HG02840 (cell line): Measurements from ENCODE around the gene WNT3.

Experiments
- ATAC-seq: cut with Tn5 transposase; IDR thresholded peaks from one replicate; pipeline ENCODE4 v1.9.1; 2021; ENCODE audit warnings: mild to moderate bottlenecking, moderate library complexity, moderate number of reproducible peaks; ENCODE audit not compliant: unreplicated experiment, low FRiP score

The WNT3 gene

DNA sequence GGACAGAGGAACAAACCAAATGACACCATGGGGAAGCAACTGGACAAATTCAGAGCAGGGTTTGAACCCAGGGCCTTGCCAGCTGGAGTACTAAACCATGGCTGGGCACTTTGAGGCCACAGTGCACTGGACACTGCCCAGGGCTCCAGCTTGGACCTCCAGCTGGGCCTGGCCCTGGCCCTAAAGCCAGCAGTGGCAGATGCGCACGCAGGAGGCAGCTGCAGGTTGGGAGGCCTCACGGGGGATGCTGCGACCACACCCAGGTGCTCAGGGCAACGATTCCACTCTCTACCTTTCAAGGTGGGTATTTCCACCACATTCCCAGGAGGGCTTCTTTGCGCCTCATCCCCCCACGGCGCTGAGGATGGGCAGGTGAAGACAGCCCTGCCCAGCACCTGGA, 28.9 kb downstream of the WNT3 start:
- ATAC-seq = no peak

DNA sequence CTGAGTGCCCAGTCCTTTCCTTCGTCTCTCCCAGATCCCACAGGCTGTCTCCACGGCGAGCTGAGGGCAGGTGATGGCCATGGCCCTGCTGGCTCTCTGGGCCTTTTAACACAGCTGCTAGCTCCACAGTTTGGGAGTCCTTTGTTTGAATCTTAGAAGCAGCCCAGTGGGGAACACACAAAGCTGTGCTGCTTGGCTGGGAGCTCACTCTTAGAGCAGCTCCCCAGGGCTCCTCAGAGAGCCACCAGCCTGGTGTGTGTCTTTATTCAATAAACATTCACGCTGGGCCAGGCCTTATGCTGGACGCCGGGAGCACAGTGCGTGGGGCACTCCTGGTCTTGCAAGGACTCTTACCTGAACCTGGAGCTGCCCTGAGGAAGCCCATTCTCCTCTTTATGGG, 29.7 kb downstream of the WNT3 start:
- no peak for ATAC-seq

DNA sequence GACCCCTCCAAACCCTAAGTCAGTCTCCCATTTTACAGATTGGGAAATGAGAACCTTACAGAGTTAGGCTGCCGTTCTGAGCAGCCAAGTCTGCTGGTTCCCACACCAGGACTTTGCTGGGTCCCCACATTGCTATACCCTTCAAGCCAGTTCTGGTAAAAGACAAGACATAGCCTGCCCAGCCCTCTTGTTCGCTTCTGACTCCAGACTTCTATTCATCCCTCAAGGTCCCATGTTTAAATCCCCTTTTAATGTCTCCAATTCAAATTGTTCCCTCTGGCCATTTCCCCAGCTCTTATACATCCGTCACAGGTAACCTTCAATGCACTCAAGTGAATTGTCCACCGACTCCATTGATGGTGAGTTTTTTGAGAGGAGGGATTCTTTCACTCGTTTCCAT, 30.2 kb downstream of the WNT3 start:
- no peak for ATAC-seq

DNA sequence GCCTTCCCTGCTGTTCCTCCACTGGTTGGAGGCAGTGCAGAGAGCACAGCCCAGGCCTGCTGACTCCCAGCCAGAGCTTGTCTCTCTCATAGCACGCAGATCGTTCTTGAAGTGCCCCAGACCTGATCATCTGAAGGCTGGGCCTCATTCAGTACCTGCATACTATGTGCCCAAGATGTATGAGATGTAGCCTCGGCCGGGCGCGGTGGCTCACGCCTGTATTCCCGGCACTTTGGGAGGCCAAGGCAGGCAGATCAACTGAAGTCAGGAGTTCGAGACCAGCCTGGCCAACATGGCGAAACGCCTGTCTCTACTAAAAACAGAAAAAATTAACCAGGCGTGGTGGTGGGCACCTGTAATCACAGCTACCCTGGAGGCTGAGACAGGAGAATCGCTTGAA, 31.0 kb downstream of the WNT3 start:
- ATAC-seq = no peak

DNA sequence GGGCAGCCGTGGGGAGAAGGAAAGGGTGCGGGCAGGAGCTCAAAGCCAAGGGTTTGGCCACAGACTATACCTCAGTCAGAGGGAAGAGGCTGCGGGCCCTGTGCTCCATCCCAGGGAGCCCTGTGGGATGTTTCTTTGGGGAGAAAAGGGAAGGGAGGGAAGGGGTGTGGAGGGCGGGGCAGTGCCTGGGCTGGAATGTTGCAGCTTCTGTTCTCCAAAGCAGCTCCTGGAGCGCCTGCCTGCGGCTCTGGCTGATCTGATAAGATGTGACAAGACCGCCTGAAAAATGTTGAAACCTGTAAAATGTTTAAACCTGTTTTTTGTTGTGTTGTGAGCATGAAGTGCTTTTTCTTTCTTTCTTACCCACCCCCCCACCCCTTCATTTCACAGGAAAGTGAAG, 32.8 kb downstream of the WNT3 start:
- ATAC-seq = no peak

DNA sequence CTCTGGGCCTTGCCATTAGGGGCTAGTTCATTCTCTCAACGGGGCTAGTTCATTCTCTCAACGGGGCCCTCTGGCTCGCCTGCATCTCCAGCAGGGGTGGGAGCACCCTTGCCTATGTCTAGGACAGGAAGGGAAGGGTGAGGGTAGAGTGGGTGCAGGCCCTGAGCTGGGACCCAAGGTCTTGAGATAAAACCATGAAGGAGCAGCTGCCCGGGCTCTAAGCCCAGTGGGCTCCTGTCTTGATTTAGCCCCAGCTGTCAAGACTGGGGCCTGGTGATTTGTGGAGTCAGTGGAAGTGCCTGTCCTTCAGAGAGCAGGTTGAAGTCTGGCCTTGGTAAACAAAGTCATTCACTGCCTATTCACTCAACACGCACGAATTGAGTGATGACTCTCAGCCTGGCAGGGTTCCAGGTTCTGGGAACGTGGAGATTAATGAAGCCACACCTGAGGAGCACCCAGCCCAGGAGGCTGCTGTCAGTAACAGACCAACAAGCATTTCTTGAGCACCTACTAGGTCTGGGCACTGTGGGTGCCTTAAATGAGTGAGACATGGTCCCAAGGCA, 35.4 kb downstream of the WNT3 start:
- ATAC-seq = no peak

DNA sequence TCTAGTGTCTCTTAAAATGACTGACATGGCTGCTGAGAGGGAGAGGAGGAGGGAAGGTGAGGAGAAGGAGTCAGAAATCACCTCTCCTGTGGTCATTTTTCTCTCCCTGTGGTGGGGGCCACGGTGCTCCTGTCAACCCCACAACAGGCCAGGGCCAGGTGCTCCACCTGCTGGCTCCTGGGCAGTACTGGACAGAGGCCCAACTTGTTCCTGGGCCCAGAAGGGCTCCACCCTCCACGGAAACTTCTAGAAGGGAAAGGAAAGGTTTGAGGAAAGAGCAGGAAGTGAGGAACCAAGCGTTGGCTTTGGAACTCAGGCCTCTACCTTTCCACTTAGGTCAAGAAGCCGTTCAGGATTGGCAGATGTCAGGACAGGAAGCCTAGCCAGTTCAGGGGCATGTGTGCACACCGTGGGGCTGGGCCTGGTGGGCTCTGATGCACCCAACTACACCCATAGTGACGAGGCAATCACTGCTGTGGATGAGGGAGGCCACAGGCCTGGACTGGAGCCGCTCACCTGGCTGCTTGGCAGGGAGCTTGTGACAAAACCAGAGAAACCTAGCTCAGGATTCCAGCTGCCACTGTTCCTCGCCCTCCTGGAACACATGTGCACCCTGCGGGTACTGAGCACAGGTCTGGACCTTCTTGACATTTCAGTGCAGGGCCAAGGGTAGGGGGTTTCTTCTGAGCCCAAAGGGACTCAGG, 36.1 kb downstream of the WNT3 start:
- ATAC-seq = no peak

DNA sequence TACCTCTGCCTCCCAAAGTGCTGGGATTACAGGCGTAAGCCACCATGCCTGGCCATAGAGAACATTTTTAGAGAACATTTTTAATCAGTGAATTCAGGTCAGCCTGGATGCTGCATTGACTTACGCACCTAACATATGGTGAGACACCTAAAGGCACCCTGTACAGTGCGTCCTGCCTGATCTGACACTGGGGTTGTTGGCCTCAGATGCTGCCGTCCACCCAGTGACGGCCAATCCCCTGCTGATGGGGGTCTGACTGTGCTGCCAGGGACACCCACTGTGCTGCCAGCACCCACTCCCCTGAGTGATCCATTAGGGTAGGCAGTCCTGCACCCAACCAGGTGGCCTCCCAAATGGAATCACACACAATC, 38.5 kb downstream of the WNT3 start:
- no peak for ATAC-seq

DNA sequence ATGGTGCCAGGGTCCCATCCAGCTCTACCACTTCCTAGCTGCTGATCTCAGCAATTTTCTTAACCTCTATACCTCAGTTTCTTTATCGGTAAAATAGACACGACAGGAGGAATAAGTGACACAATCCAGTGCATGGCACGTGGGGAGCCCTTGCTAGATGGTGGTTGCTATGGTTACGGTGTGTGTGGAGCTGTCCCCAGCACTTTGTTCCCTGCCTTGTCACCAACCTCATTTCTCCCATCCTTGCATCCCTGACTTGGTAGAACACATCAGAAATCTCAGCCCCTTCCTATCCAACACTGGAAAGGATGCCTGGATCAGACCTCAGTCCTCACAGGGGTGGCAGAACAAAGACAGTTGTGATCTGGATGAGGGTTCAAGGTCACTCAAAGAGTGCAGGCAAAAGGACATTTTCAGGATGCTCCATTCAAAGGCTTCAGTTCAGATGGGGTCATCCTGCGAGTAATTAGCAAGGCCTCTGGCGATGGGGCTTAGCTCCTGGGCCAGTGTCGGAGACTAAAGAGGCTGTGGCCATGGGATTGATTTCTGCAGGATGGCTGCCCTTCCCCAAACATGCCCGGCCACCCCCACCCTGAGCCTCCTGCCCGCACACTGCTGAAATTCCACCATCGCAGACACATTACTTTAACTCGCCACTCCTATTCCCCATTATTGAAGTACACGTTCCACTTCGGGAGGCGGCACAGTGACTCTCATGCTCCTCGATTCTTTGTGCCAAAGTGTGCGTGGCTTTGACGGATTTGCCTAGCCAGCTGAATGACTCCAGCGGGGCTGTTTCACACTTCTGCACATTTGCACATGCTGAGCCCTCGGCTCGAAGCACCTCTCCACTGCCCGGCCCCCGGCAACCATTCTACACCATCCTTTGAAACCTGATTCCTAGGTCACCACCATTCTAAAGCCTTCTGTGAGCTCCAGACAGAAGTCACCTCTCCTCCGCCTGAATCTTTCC, 40.3 kb downstream of the WNT3 start:
- no peak for ATAC-seq

DNA sequence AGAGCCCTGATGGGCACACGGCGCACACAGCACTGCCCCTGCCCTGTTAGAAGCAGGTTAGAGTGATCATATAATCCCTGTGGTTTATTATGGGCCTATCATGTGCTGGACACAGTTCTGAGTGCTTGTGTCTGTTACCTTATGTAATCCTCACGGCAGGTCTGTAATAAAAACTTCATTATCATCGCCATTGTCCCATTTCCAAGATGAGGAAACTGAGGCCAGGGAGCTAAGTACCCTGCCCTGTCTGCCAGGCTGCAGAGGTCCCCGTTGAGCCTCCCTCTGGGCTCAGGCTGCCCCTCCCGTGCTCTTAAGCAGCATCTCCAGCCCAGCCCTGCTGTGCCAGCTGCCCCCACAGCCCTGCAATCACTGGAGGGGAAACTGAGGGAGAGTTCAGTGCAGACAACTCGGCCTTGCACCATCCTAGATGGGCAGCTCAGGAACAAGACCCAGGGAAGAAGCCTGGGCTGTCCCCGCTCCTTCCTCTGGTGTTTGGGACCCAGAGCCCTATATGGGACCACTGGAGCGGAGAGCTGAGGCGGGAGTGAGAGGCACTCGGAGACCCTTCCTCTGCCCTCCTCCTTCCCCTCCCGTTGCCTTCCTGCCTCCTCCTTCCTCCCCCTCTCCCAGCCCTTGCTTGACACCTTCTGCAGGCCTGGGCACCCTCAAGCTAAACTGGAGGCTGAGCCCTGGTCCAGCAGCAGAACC, 42.0 kb downstream of the WNT3 start:
- no peak for ATAC-seq

DNA sequence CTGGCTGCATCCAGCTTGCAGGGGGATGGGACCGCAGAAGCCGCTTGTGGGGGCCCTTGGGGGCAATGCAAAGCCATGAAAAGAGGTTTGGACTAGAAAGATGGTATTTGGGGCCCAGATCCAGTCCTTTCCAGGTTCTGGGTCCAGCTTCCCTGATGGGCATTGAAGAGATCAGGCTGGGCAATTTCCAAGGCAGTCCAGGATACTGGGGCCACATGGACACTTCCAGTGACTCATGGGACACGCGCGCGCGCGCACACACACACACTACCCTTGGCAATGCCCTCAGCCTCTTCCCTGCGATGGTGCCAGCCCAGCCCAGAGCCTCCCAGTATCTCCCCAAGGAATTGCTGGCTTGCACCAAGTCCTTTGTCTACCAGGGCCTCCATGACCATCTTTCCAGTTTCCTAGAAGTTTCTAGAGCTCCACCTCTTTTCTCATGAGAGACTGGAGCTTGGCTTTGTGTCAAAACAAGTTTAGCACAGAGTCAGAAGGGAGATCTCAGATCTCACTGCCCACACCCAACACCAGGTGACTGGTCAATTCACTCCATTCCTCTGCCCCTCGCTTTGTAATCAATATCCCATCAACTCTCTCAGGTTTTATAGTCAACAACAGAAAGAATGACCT, 44.3 kb downstream of the WNT3 start:
- ATAC-seq = no peak

DNA sequence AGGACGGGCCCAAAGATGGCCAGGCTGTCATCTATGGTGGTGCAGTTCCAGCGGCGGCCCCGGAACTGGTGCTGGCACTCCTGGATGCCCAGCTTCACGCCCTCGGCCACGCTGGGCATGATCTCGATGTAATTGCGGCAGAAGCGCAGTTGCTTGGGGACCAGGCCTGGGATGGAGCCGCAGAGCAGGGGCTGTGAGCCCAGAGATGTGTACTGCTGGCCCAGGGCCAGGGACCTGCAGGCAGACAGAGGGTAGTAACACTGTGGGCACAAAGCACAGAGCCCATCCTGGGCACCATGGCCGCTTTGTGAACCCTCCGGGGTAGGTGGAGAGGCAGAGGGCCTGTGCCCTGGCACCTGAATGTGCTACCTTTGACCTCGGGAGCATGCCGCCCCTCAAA, 44.8 kb downstream of the WNT3 start:
- no peak for ATAC-seq

DNA sequence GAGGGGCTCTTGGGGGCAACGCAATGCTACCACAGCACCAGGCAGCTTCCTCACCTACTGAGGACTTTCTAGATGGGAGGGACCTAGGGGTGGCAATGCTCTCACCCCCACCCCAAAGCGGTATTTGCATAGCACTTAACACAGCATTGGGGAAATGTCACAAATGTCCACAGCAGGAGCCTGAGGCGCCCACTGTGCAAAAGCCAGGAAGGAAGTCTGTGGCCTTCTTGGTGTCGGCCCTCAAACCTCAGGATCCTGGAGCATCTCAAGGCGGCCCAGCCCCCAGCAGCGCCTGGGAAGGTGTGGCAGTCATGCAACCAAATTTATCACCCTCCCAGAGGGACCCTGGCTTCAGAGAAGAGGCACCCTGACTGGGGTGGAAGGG, 45.3 kb downstream of the WNT3 start:
- ATAC-seq = no peak

DNA sequence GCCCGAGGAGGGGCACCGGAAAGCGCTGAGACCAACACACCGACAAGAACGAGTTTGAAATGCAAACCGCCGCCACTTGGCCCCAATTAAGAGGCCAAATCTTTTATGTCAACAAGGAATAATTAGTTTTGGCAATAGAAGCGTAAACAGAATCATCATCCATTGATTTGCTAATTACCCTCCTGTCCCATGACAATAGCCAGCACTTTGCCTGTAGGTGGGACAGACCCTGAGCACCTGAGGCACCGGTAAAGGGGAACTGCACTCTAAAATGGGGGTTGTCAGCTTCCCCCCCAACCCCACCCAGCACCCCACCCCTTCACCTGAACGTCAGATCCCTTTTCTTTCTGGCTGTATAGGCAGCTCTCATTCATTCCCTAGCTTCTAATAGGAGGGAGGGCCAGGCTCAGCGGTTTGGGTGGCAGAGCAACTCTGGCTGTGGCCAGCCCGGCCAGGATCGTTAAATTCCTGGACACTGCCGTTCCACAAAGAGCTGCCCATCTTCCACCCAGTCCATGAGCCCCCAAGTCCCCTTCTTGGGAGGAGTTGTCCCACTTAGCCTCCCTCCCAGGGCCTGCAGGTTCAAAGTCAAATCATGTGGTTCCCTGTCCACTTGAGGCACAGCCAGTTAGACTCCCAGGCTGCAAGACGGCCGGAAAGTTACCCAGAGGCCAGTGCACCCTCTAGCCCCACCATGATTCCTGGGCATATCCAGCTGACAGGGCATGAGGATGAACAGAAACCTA, 45.8 kb downstream of the WNT3 start:
- no peak for ATAC-seq

DNA sequence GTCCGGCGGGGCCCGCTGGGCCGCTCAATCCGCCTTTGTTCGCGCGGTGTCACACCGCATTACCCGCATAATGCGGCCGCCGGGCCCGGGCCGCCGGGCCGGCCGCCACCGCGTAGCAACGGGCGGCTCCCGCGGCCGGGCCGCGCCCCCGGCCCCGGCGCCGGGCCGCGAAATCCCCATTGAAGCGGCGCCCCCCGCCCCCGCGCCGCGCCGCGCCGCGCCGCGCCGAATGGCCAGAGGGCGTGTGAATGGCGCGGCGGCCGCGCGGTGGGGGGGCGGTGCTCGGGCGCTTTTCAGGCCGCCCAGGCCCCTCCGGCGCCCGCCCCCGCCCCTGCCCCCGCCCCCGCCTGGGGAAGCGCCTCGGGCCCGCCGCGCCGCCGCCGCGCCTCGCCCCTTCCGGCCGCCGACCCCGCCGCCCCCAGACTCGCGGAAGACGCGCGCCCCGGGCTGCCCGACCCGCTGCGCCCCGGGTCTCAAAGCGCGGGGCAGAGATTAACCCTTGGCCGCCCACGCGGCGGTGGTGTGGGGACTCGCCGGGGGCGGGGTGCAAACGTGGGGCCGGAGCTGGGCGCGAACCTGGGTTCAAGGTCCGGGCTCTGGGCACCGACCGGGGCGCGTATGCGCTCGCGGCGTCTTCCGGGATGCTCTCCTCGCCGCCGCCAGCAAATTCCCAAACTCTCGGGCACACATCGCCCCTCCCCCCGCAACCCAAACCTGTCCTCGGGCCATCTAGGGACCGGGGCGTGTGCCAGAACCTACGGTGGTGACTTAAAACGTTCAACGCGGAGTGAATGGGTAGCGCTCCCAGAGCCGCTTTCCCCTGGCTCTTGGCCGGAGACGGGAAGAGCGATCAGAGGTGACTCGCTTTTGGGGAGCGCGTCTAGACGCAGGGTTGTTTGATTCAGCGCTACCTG, 46.7 kb downstream of the WNT3 start:
- no peak for ATAC-seq

DNA sequence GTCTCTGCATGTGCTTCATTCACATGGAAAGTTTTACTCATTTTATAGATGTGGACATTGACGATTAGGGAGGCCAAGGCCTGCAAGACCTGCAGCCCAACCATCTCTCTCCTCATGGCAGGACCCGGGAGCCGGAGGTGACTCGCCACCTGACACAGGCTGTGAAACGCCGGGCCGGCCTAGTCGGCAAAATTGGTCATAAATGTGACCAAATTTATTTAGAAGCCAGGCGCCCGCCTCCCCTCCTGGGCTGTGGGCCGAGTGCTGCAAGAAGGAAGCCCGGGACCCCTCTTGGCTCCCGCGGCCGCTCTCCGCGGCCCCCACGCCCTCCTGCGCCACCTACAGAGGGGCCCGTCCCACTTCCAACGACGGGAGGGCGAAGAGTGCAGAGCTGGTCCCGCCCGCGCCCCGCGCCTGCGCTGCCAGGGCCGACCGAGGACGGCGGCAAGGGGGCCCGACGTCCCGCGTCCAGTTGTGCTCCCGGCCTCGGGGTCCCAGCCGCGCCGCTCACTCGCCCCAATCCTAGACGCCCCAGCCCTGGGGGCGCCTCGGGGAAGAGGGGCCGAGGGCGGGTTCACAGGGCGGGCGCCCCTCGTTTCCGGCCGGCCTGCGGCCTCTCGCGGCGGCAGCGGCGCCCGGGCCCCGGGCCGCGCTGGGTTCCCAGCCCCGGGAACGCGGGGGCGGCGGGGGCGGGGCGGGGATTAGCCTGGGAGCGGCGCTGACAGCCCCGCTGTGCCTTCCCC, 47.5 kb downstream of the WNT3 start:
- ATAC-seq = no peak

DNA sequence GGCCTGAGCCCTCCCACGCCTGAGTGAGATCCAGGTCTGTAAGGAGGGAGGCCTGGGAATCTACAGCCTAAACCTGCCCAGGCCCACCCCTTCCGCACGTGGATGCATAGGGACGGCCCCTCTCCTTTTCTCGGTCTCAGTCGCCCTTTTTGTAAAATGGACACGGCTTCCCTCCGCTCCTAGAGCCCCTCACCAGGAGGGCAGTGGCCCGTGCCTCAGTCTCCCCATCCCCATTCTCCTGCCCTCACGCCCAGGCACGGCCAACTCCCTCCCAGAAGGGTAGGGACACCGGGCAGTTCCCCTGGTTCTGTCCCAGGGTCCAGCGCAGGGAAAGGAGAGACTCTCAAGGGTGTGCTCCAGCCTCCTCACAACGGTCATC, 48.1 kb downstream of the WNT3 start:
- no peak for ATAC-seq
